GM12875 (cell line): Measurements from ENCODE around the gene HDAC4.

ENCODE experiments used
- H3K4me3 ChIP-seq: one replicate; pipeline ENCODE4 v1.5.1; 2011; ENCODE audit warnings: low read depth, low read length, control low read depth
- CTCF ChIP-seq: IDR thresholded peaks from 2 replicates; pipeline ENCODE4 v1.5.1; 2011; ENCODE audit warnings: low read depth, mild to moderate bottlenecking, control low read depth, inconsistent platforms, low read length, moderate library complexity, borderline replicate concordance; ENCODE audit not compliant: insufficient read depth

HDAC4 gene

GRCh38 chr2:239222312-239222660 is 178.5 kb downstream of the HDAC4 start:
- no peak for TF ChIP-seq CTCF
- no peak overlapping the region for H3K4me3 ChIP-seq

- no peak overlapping the region for H3K4me3 ChIP-seq
Measured at GRCh38 chr2:239220981-239221396, 179.8 kb downstream of the HDAC4 start.

GRCh38 chr2:239220341-239220740 is 180.5 kb downstream of the HDAC4 start:
- H3K4me3 ChIP-seq, result no peak overlapping the region
- no peak for TF ChIP-seq CTCF

More at GRCh38 chr2:239220981-239221396, 179.8 kb downstream of the HDAC4 start:
- TF ChIP-seq CTCF, result no peak

- no peak overlapping the region for H3K4me3 ChIP-seq
- TF ChIP-seq CTCF, result no peak
Measured at GRCh38 chr2:239216614-239217273, 184.1 kb downstream of the HDAC4 start.

- TF ChIP-seq CTCF, result no peak
Measured at GRCh38 chr2:239215988-239216613, 184.7 kb downstream of the HDAC4 start.

GRCh38 chr2:239215136-239215925 is 185.5 kb downstream of the HDAC4 start:
- no peak overlapping the region for H3K4me3 ChIP-seq
- no peak for TF ChIP-seq CTCF

More at GRCh38 chr2:239215988-239216613, 184.7 kb downstream of the HDAC4 start:
- no peak overlapping the region for H3K4me3 ChIP-seq
